HG02763 (cell line): ENCODE data around the gene KIAA1671.

ENCODE experiments used
- ATAC-seq: cut with Tn5 transposase; IDR thresholded peaks from one replicate; pipeline ENCODE4 v1.9.1; 2021; ENCODE audit warnings: mild to moderate bottlenecking, moderate library complexity; ENCODE audit not compliant: unreplicated experiment

Gene KIAA1671

DNA sequence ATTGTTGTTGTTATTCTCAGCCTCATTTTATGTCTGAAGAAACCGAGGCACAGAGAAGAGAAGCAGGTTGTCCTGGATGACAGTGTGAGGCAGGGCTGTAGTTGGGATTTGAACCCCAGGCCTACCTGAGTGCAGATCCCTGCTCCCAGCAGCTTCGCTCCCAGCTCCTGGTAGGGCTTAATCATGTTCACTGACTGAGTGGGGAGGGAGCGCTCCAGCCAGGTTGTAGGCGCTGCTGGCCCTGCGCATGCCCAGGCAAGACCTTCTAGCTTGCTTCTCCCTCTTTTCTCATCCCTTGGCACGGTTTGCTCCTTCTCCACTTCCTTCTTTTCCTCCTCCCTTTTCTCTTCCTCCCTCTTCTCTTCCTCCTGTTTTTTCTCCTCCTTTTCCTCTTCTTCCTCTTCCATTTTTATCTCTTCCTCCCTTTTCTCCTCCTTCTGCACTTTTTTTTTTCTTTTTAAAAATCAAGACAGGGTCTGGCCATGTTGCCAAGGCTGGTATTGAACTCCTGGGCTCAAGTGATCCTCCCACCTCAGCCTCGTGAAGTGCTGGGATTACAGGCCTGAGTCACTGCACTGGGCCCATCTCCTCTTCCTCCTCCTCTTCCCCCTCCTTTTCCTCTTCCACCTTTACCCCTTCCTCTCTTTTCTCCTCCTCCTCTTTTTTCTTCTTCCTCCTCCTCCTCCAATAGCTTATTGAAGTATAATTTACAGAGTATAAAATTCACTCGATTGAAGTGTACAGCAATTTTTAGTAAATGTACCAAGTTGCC is 109.3 kb downstream of the KIAA1671 start:
- no peak for ATAC-seq

DNA sequence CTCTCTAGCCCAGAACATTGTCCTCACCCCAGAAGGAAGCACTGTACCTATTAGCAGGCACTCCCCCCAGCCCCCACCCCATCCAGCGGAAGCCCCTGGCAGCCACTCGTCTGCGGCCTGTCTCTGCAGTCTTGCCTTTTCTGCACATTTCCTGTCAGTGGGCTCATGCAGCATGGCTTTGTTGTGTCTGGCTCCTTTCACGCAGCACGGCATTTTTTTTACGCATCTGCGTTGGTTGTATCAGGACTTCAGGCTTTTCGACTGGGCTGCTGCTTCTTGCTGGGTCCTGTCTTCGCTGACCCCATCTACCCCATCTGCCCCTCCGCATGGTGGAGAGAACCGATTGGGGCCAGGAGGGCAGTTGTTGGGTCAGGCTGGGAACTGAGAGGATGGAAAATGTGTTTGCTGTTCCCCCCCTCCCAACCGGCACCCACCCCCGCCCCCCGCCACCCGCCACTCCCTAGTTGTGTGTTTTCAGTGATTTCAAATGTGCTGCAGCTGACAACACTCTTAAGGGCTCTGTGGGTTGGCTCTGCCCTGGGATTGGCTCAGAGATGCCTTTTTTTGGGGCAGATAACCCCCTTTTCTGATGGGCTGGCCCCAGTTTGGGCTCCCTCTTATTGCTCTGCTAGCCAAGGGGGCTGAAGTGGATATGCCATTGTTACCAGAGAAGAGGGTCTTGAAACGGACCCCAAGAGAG is 110.0 kb downstream of the KIAA1671 start:
- no peak for ATAC-seq

- ATAC-seq = no peak
Measured at GRCh38 chr22:25064894-25065560, 112.5 kb downstream of the KIAA1671 start.

DNA sequence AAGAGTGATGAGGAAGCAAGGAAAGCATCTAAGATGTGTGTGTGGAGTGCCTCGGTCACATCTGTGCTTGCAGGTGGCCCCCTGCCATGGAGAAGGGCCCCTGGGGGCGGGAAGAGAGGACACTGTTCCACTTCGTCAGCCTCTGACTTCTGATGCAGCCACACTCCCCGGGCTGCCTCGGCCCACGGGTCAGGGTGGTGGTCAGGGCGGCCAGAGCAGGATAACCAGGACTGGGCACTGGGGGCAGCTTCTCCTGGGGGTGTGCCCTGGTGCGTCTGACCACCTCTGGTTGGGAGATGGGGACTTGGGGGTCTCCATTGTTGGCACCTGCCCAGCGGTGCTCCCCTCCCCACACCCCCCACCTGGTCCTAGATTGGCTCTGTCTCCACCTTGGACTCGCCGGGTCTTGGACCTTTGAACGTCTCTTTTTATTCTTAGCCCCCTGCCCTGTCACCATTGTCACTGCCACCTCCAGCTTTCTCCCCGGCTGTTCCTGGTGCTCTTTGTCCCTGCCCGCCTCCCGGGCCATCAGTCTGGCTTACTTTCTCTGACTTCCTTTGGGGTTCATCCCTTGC is 114.4 kb downstream of the KIAA1671 start:
- ATAC-seq = no peak

- ATAC-seq = no peak
Measured at GRCh38 chr22:25067851-25068421, 115.4 kb downstream of the KIAA1671 start.

DNA sequence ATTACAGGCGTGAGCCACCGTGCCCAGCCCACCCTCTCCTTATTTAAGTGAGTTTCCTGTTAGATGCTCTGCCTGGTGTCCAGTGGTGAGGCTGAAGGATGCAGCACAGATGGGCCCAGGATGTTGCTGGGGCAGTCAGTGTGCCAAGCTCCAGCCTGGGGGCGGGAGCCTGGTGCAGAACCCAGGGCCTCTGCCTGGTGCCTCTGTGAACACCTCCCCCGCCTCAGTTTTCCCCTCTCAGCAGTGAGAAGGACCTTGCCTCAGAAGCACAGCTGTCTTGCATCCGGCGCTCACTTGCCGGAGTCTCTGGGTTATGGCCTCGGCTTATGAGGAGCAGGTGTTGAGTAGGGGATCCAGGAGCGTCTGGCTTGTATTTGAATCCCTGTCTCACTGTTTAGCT is 116.2 kb downstream of the KIAA1671 start:
- no peak for ATAC-seq

- ATAC-seq = no peak
Measured at GRCh38 chr22:25069426-25069757, 116.9 kb downstream of the KIAA1671 start.

- ATAC-seq = no peak
Measured at GRCh38 chr22:25069758-25070481, 117.4 kb downstream of the KIAA1671 start.

GRCh38 chr22:25070956-25071355 is 118.4 kb downstream of the KIAA1671 start:
- no peak for ATAC-seq

DNA sequence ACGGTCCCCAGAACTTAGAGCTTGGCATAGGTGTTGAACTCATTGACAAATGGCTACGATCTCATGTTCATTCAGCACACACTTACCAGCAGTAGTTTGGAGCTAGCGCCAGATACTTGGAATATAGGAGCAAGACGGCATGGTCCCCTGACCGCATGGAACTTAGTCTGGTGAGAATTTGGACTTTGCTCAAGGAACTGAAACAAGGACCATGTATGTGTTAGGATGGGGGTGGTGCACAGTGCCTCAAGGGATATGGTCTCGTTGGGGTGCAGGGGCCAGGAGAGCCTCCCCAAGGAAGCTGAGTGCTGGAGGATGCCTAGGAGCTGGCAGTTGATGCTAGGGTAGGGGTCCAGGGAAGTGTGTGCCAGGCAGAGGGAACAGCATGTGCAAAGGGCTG is 119.2 kb downstream of the KIAA1671 start:
- no peak for ATAC-seq

DNA sequence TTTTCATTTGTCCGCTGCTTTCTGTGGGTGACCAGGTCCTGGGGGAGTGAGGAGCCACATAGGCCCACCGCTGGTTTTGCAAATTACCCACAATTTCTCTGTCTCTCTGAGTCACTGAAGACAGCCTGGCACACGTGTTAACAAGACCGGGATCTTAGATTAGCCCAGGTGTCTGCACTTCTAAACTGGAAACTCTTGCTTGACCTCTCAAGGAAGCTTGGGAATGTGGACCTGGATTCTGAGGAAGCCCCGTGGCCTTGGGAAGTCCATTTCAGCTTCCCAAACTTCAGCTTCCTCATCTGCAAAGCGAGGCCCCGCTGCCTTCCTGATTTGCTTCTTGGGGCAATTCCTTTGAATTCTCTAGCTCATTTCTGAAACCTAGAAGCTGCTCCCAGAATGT is 119.9 kb downstream of the KIAA1671 start:
- no peak for ATAC-seq

GRCh38 chr22:25076336-25076735 is 123.8 kb downstream of the KIAA1671 start:
- ATAC-seq = no peak

GRCh38 chr22:25077056-25077455 is 124.5 kb downstream of the KIAA1671 start:
- no peak for ATAC-seq

DNA sequence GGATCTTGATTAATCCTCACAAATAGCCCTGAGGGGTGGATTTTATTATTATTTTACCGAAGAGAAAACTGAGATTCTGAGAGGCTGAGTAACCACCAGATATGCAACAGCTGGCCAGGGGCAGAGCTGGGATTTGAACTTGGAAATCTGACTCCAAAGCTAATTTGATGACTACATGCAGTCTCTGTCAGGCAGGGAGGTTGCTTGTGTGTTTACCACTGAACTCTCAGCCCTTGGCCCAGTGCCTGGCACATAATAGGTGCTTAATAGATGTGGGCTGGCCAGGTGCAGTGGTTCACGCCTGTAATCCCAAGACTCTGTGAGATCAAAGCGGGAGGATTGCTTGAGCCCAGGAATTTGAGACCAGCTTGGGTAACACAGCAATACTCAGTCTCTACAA is 125.4 kb downstream of the KIAA1671 start:
- ATAC-seq = no peak

- ATAC-seq = no peak
Measured at GRCh38 chr22:25078591-25078990, 126.1 kb downstream of the KIAA1671 start.

- no peak for ATAC-seq
Measured at GRCh38 chr22:25080855-25081254, 128.3 kb downstream of the KIAA1671 start.

DNA sequence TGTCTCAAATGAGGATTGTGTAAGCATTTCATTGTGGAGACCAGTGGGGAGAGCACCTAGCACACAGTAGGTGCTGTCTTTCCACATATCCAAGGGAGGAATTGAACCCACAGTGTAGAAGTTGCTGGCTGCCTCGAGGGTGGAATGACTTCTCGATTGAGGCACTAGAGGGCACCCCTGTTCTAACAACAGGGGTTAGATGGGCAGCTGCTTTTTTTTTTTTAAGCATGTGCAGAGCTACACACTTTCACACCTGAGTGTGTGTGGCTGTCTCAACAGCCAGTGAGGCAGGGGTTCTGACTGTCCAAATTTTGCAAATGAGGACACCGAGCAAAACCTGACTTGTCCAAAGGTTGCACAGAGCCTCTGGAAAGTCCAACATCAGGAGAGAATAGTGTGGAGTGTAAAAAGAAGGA is 128.9 kb downstream of the KIAA1671 start:
- ATAC-seq = no peak

GRCh38 chr22:25082096-25082495 is 129.6 kb downstream of the KIAA1671 start:
- no peak for ATAC-seq

GRCh38 chr22:25083056-25083806 is 130.7 kb downstream of the KIAA1671 start:
- no peak for ATAC-seq

DNA sequence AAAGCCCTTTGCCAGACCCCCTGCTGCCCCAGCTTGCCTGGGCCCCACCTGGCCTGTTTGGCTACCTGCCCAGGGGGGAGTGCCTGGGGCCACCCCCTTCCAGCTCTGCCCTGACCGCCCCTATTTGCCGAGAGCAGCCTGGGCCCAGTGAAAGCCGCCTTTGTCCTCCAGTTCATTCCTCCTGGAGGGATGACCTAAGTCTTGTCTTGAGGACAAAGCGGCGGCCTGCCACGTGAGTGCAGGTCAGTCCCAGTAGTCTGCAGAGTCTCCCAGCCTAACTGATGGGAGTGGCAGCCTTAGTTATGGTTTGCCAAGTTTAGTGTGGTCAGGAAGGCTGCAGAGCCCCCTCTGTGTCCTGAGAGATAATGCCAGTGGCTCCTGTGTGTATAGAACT is 131.3 kb downstream of the KIAA1671 start:
- no peak for ATAC-seq
